HepG2 (cell line): Measurements from ENCODE around the gene GFRA3. TPM values are rescaled to one million over a fixed set of nuclear protein-coding genes. Genes with fewer than 3 reads are reported as not detected.
A peak's percentile ranks its signal among the peaks of the same experiment; 100 is the strongest.

ENCODE experiments used
- ATF1 ChIP-seq: IDR thresholded peaks from 2 replicates; pipeline ENCODE4 v1.6.1; 2016; ENCODE audit warnings: mild to moderate bottlenecking, control low read depth
- HIVEP1 ChIP-seq: sonication (generic); formaldehyde crosslinking; IDR thresholded peaks from 2 replicates; pipeline ENCODE4 v1.4.0; 2020; ENCODE audit warnings: mild to moderate bottlenecking, missing genetic modification reagents
- KLF11 ChIP-seq: IDR thresholded peaks from 2 replicates; pipeline ENCODE4 v1.6.1; 2016; ENCODE audit warnings: missing compliant biosample characterization
- REPIN1 ChIP-seq: sonication (generic); formaldehyde crosslinking; IDR thresholded peaks from 2 replicates; pipeline ENCODE4 v1.8.0; 2022; ENCODE audit warnings: missing genetic modification reagents, low read depth, mild to moderate bottlenecking, borderline replicate concordance
- SMARCC2 ChIP-seq: fragments of 450-650 bp; IDR thresholded peaks from 2 replicates; pipeline ENCODE4 v1.6.1; 2017; ENCODE audit warnings: antibody characterized with exemption, mild to moderate bottlenecking
- SRSF1 ChIP-seq: fragments of 200-400 bp; formaldehyde crosslinking; optimal IDR thresholded peaks from 2 replicates; pipeline ENCODE3; 2017; ENCODE audit warnings: mild to moderate bottlenecking, low read depth, low read length, moderate library complexity
- TBP ChIP-seq: sonication (generic); formaldehyde crosslinking; IDR thresholded peaks from 2 replicates; pipeline ENCODE4 v1.5.0; 2020; ENCODE audit warnings: missing genetic modification reagents
- ZNF30 ChIP-seq: sonication (generic); formaldehyde crosslinking; IDR thresholded peaks from 2 replicates; pipeline ENCODE4 v1.5.0; 2020; ENCODE audit warnings: mild to moderate bottlenecking, missing genetic modification reagents
- ZNF329 ChIP-seq: sonication (generic); formaldehyde crosslinking; IDR thresholded peaks from 2 replicates; pipeline ENCODE4 v1.9.0; 2021; ENCODE audit warnings: low read depth, mild to moderate bottlenecking, missing genetic modification reagents
- ZNF713 ChIP-seq: sonication (generic); formaldehyde crosslinking; IDR thresholded peaks from 2 replicates; pipeline ENCODE4 v1.4.0; 2020; ENCODE audit warnings: mild to moderate bottlenecking, missing genetic modification reagents
- ZNF839 ChIP-seq: sonication (generic); formaldehyde crosslinking; IDR thresholded peaks from 2 replicates; pipeline ENCODE4 v1.4.0; 2020; ENCODE audit warnings: missing genetic modification reagents, mild to moderate bottlenecking, borderline replicate concordance
- polyA plus RNA-seq, 8 experiments: library from polyadenylated mRNA; depleted of rRNA in 3 of 8; stranded (reverse) in 7 of 8; unstranded in 1 of 8; fragments of >200 nt; fragmentation: Illumina TruSeq in 4 of 8; extraction: Trizol in 4 of 8; gene quantifications; 2 replicates each; pipeline versions ENCODE4 v1.2.1 to v1.2.3, GENCODE V29; 2011 to 2016; ENCODE audit warnings: low read depth in 4 of 8, missing spikeins in 1 of 8, mixed read lengths in 1 of 8; ENCODE audit not compliant: insufficient read depth in 1 of 8
- total RNA-seq, 5 experiments: library from RNA; depleted of rRNA; stranded (reverse); fragments of >200 nt; fragmentation: Illumina TruSeq; extraction: Trizol; gene quantifications; 2 replicates each; pipeline ENCODE4 v1.2.3, GENCODE V29; 2016; ENCODE audit warnings: low read depth in 1 of 5
- TF ChIP-seq, protein P1 (sequence below): sonication (generic); formaldehyde crosslinking; IDR thresholded peaks from 2 replicates; pipeline ENCODE4 v1.5.1; 2020; ENCODE audit warnings: missing genetic modification reagents, mild to moderate bottlenecking, borderline replicate concordance
- TF ChIP-seq, protein P2 (sequence below): sonication (generic); formaldehyde crosslinking; IDR thresholded peaks from 2 replicates; pipeline ENCODE4 v1.4.0; 2020; ENCODE audit warnings: mild to moderate bottlenecking, missing genetic modification reagents
- TF ChIP-seq, protein P3 (sequence below): fragments of 450-650 bp; IDR thresholded peaks from 2 replicates; pipeline ENCODE4 v1.6.1; 2017
- TF ChIP-seq, protein P4 (sequence below), 2 experiments: fragments of 450-650 bp in 1 of 2; sonication (generic) in 1 of 2; formaldehyde crosslinking in 1 of 2; IDR thresholded peaks; 2 replicates each; pipeline versions ENCODE4 v1.6.1 to v1.8.0; 2016 to 2022; ENCODE audit warnings: antibody characterized with exemption in 1 of 2, mild to moderate bottlenecking in 1 of 2, missing genetic modification reagents in 1 of 2

GFRA3 gene
- total and polyA plus RNA-seq, 2 of the 13 experiments (the other 11 are each of a cell fraction or from before 2014, with no cell fraction given) = 0.27 to 0.30 TPM

DNA sequence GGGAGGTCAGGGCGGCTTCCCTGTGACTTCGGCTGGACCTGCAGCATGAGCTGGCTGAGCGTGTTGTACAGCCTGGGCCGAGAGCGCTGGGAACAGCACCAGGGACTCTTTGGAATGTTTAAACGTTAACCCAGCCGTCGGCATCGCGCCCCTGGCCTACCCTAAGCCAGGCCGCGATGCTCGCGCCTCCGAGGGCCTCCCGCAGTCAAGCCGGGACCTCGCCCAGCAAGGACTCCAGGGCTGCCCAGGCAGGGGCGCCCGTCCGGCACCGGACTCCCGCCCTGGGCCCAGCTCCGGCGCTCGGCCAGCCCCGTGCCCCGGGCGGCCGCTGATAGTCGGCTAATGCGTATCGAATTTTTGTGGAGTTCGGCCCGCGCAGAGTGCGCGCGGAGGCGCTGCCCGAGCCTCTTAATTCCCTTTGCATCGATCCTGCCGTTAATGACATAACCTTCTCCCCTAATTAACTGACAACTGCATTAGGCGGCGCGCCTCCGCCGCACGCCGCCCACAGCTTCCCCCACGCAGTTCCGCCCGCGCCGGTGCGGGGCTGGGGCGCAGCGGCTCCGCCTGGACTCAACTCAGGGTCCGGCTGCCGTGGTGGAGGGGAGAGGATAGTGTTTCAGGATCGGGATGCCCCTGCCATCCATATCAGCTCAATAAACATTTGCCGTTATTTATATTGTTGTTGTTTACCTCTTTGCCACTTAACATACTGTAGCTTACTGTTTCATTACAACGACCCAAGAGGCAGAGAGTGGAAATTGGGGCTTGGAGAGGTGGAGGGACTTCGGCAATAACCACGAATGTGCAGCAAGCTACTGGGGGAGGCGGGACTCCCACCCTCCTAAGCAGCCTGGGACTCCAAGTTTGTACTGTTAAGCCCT lies 32.5 kb downstream of the GFRA3 start (continued):
- TF ChIP-seq, protein P1, sequence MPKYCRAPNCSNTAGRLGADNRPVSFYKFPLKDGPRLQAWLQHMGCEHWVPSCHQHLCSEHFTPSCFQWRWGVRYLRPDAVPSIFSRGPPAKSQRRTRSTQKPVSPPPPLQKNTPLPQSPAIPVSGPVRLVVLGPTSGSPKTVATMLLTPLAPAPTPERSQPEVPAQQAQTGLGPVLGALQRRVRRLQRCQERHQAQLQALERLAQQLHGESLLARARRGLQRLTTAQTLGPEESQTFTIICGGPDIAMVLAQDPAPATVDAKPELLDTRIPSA = no peak
- TF ChIP-seq HIVEP1 (CRISPR knock-in tag) (no peak), SRSF1 (no peak), ZNF329 (CRISPR knock-in tag) (no peak), ZNF713 (no peak), ZNF839 (CRISPR knock-in tag) (no peak), ZNF30 (CRISPR knock-in tag) (no peak), TBP (CRISPR knock-in tag) (no peak), ATF1 (CRISPR knock-in tag) (no peak), REPIN1 (CRISPR knock-in tag) (no peak), SMARCC2 (no peak), KLF11 (CRISPR knock-in tag) (no peak)
- TF ChIP-seq, protein P2, sequence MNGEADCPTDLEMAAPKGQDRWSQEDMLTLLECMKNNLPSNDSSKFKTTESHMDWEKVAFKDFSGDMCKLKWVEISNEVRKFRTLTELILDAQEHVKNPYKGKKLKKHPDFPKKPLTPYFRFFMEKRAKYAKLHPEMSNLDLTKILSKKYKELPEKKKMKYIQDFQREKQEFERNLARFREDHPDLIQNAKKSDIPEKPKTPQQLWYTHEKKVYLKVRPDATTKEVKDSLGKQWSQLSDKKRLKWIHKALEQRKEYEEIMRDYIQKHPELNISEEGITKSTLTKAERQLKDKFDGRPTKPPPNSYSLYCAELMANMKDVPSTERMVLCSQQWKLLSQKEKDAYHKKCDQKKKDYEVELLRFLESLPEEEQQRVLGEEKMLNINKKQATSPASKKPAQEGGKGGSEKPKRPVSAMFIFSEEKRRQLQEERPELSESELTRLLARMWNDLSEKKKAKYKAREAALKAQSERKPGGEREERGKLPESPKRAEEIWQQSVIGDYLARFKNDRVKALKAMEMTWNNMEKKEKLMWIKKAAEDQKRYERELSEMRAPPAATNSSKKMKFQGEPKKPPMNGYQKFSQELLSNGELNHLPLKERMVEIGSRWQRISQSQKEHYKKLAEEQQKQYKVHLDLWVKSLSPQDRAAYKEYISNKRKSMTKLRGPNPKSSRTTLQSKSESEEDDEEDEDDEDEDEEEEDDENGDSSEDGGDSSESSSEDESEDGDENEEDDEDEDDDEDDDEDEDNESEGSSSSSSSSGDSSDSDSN (CRISPR knock-in tag) = peak; percentile 75
- TF ChIP-seq, protein P3, sequence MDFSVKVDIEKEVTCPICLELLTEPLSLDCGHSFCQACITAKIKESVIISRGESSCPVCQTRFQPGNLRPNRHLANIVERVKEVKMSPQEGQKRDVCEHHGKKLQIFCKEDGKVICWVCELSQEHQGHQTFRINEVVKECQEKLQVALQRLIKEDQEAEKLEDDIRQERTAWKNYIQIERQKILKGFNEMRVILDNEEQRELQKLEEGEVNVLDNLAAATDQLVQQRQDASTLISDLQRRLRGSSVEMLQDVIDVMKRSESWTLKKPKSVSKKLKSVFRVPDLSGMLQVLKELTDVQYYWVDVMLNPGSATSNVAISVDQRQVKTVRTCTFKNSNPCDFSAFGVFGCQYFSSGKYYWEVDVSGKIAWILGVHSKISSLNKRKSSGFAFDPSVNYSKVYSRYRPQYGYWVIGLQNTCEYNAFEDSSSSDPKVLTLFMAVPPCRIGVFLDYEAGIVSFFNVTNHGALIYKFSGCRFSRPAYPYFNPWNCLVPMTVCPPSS = no peak
- TF ChIP-seq, protein P4, sequence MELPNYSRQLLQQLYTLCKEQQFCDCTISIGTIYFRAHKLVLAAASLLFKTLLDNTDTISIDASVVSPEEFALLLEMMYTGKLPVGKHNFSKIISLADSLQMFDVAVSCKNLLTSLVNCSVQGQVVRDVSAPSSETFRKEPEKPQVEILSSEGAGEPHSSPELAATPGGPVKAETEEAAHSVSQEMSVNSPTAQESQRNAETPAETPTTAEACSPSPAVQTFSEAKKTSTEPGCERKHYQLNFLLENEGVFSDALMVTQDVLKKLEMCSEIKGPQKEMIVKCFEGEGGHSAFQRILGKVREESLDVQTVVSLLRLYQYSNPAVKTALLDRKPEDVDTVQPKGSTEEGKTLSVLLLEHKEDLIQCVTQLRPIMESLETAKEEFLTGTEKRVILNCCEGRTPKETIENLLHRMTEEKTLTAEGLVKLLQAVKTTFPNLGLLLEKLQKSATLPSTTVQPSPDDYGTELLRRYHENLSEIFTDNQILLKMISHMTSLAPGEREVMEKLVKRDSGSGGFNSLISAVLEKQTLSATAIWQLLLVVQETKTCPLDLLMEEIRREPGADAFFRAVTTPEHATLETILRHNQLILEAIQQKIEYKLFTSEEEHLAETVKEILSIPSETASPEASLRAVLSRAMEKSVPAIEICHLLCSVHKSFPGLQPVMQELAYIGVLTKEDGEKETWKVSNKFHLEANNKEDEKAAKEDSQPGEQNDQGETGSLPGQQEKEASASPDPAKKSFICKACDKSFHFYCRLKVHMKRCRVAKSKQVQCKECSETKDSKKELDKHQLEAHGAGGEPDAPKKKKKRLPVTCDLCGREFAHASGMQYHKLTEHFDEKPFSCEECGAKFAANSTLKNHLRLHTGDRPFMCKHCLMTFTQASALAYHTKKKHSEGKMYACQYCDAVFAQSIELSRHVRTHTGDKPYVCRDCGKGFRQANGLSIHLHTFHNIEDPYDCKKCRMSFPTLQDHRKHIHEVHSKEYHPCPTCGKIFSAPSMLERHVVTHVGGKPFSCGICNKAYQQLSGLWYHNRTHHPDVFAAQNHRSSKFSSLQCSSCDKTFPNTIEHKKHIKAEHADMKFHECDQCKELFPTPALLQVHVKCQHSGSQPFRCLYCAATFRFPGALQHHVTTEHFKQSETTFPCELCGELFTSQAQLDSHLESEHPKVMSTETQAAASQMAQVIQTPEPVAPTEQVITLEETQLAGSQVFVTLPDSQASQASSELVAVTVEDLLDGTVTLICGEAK (IDR thresholded peaks at IDR 0.05) = no peak
- TF ChIP-seq, protein P4 (CRISPR knock-in tag; IDR thresholded peaks at IDR 0.05) = no peak
